GM18499 (cell line): ENCODE measurements around the gene SULF2.

Experiments
- ATAC-seq: cut with Tn5 transposase; IDR thresholded peaks from one replicate; pipeline ENCODE4 v1.9.1; 2021; ENCODE audit warnings: moderate number of reproducible peaks; ENCODE audit not compliant: insufficient read depth, unreplicated experiment

SULF2 gene

DNA sequence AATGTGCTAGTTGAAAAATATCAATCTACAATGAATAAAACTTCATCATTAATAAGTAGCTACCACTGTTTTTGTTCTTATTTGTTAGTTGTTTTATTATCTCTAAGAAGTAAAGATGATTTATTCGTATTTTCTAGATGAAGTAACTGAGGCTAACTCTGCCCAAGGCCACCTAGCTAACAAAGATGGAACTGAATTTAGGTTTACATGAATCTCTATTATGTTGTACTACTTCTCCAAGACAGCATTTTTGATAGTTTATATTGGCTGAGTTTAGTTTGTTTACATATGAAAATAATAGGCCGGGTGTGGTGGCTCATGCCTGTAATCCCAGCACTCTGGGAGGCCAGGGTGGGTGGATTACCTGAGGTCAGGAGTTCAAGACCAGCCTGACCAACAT is 162.1 kb downstream of the SULF2 start:
- no peak for ATAC-seq

DNA sequence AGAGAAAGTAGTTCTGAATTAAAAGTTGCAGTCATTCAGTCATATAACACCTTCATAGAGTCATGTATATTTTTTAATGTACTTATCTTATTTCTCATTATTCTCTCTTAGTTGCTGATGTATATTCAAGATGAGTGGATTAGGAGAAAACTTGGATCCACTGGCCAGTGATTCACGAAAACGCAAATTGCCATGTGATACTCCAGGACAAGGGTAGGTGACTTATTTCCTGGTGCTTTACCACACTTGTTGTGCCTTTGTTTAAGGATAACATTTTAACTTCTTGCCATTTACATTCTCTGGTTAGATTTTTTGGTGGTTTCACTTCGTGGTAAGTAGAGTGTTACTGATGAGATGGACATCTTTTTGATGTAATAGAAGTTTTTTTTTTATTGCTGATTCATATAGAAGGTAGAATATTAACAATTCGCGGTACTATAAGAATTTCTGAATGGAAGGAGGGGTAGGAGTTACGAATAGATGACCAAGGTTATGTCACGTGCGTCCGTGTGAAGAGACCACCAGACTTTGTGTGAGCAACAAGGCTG is 163.1 kb downstream of the SULF2 start:
- ATAC-seq = no peak

DNA sequence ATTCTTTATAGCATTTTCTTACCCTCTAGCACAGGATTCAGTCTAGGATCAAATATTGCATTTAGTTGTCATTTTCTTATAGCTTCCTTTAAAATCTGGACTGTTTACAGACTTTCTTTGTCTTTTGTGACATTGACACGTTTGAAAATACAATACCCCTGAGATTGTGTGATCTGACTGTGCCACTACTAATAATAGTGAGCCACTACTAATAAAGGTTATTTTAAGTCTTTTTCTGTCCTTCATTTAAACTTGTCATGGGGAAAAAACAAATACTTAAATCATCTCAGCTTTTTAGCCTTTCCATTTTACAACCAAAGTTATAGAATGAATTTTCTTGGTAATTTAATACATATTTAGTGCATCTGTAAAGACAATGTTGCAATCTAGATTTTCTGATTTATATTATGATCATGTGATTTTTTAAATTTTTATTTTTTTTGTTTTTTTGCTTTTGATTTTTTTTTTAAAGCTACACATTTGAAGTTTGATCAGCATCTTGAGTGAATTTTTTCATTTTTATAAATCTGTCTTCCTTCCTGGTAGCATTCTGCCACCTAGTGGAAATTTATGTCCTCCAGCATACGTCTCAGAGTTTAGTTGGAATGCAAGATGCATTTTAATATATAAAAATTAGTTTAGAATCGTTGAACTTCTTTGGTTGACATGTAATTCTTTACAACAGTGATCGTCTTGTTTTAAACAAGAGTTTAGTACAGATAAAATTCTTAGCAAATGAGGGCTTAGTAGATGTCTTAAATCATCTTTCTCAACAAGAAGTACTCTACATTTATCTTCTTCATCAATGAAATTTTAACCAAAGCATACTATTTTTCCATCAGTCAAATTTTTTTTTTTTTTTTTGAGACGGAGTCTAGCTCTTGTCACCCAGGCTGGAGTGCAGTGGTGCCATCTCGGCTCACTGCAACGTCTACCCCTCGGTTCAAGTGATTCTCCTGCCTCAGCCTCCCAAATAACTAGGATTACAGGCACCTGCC is 164.2 kb downstream of the SULF2 start:
- no peak for ATAC-seq

DNA sequence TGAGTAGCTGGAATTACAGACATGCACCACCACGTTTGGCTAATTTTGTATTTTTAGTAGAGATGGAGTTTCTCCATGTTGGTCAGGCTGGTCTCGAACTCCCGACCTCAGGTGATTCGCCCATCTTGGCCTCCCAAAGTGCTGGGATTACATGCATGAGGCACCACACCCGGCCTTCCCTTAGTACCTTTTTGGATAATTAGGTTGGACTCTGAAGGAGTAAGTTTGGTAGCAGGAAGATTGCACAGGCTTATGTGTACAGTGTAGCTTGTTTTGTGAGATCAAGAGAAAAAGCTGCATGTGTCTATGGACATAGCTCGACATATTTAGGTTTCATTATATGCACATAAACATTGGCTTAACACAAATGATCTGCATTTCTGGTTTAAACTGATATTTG is 166.8 kb downstream of the SULF2 start:
- ATAC-seq = no peak

DNA sequence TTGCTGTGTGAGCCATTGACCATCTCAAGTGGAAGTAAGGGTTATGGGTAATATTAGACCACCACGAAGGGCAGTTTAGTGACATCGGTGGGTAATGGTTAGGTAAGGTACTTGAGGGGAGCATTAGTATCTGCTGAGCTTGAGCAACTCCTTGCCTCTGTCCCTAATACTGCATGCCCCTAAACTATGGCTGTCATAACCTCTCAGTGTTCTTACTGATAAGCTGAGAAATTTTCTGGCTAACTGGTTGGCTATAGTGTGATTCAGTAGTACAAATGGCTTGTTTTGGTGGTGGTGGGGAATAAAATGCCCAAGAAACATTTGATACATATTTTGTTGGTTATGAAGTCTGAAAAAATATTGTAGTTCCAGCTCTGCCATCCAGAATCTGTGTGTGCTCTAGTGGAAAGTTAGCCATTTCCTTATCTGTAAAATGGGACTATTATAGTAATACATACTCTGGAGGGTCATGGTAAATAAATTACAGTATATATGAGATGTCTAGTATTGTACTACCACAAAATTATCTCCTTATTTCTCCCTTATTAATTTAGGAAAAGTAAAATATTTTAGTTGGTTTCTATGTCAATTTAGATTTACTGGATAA is 170.5 kb downstream of the SULF2 start:
- no peak for ATAC-seq

DNA sequence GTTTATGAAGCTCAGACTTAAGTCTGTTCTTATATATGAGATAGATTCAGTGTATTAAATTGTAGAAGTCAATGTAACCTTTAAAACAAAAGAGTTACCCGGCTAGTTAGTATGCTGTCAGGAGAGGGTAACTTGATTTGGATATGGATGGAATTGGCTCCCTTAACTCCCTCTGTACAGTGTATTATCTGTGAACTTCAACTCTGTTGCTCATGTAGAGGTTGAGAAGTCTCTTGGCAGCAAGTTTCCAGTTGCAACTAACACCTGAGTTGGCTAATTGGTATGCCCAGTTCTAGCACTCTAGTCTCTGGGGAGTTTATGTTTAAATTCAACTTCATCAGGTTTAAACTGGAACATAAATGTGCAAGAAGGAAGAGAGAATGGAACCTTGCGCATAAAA is 172.6 kb downstream of the SULF2 start:
- no peak for ATAC-seq

DNA sequence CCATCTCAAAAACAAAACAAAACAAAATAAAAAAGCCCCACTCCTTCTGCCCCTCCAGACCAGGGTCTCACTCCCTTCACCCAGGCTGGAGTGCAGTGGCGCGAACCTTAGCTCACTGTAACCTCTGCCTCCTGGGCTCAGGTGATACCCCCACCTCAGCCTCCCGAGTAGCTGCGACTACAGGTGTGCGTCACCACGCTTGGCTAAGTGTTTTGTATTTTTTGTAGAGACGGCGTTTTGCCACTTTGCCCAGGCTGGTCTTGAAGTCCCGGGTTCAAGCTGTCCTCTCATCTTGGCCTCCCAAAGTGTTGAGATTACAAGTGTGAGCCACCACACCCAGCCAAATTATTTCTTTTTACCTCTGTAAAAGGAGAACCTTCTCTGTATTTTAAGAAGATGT is 173.5 kb downstream of the SULF2 start:
- ATAC-seq = no peak

DNA sequence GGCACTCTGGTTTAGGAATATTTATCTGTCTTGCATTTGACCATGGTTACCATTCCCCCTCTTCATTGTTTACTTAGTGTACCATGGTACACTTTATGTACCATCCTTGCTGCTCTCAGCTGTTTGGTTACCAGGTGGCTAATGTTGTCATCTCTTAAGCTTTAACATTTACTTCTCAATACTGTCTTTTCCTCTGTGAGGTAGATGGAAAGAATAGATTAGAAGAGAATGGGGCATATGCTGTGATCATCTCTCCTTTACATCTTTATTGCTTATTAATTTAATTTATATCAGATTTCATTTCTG is 174.4 kb downstream of the SULF2 start:
- no peak for ATAC-seq

DNA sequence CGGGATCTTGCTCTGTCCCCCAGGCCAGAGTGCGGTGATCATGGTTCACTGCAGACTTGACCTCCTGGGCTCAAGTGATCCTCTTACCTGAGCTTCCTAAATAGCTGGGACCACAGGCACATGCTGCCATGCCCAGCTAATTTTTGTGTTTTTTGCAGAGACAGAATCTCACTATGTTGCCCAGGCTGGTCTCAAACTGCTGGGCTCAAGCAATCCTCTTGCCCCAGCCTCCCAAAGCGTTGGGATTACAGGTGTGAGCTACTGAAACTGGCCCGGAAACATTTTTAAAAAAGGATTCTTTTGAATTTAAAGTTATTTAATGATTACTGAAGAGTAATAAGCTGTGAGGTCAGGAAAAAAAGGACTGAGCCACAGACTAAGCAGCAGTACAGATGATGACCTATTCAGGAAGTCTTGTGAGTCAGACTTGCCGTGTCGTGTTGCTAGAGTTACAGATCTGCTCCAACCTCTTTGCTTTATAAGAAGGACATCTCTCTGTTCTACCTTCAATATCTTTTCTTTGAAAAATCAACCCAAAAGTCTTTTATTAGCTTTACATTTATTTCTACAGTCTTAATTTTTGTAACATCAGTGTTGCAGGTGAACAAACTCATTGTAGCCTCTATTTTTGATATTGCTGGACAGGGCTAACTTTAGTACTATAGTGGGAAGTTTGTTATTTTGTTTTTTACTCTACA is 174.9 kb downstream of the SULF2 start:
- ATAC-seq = no peak

DNA sequence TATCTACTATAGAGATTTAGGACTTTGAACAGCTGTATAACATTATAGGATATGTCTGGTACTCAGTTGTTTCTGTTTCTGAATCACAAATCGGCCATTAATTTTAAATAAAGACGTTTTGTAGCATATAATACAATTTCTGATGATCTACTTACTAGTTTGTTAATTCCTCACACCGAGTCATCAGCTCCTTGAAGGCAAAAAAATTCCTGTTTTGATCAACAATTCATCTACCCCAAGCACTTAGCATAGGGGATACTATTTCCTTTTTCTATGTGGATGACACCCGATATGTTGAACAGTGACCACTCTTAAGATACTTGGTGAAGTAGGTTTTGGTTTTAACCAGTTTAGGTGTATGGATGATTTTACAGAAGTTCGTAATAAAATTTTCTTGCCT is 176.3 kb downstream of the SULF2 start:
- ATAC-seq = no peak
